Fibroblast of upper back skin (primary cell): ENCODE results near the gene ZC3HAV1.

Experiments used
- DNase-seq: peaks from one replicate; pipeline ENCODE4 v3.0.0-alpha.2; 2013

ZC3HAV1 gene

DNA sequence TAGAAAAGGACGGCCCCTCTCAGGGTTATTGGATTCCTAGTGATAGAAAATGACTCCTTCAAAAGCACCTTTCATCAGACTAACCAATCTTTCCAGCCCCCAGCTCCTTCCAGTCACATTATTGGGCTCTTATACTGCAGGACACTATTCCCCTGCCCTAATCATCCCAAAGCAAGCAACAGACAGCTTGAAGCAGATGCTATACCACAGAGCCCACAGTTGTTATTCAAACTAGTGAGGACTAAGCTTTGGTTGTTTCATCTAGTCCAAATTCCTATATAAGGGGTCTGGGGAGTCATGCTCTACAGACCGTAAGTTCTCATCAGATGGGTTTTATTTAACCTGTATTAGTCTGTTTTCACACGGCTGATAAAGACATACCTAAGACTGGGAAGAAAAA, 98.1 kb downstream of the ZC3HAV1 start:
- no peak for DNase-seq

DNA sequence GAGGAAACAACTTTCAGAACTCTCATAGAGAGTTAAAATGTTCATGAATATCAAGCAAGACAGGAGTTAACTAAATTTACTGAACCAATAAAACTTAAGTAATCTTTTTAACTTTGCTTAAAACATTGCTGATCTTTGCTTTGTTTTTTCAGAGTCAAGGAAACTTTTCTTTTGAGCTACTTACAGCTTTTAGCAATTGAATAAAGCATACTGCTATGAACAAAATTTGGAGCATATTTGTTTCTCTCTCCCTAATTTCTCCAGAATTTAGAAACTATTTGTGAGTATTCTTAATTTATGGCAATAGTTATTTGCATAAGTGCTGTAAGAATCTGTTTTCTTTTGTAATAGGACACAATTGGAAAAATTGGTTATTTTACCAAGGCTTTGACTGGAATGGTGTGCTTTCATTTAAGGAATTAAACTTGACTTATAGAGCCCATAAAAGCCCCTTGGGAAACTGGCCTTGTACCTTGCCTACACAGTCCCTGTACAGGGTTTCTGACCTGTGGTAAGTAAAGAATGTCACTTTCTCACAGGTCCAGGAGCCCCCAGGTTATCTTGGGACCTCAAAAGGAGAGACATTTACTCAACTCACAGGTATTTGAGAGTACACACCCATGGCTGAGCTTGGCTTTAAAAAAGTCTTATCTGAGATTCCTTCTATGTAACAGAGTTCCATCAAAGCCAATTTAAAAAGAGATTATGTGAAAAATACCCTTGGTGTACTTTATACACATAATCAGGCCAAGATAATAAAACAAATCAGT, 105.0 kb downstream of the ZC3HAV1 start:
- no peak for DNase-seq

DNA sequence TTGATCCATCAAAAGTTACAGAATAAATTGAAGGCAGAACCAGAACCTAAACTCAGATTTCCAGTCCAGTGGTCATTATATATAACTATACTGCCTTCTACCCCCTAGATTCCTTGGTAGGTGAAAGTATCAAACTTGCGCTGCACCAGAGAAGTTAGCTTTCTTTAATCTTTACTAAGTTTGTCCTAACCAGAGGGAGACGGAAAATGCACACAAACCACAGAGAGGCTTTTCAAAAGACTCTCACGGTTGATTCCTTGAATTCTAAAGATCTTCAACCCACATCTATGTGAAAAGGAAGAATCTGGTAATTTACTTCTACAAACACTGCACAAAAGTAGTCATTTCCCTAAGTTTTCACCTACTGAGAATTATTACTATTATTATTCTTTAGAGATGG, 110.1 kb downstream of the ZC3HAV1 start:
- no peak for DNase-seq
